HepG2 (cell line): ENCODE measurements around the gene COPS3. TPM values are rescaled to one million over a fixed set of nuclear protein-coding genes. Genes with fewer than 3 reads are reported as not detected.

Experiments
- ATF1 ChIP-seq: IDR thresholded peaks from 2 replicates; pipeline ENCODE4 v1.6.1; 2016; ENCODE audit warnings: mild to moderate bottlenecking, control low read depth
- ATF7-NPFF ChIP-seq: sonication (generic); formaldehyde crosslinking; IDR thresholded peaks from 2 replicates; pipeline ENCODE4 v1.8.1; 2023; ENCODE audit warnings: mild to moderate bottlenecking, low read depth, missing genetic modification reagents, moderate library complexity
- BCLAF1 ChIP-seq: fragments of 450-650 bp; IDR thresholded peaks from 2 replicates; pipeline ENCODE4 v1.6.1; 2017; ENCODE audit warnings: mild to moderate bottlenecking
- BORCS8-MEF2B ChIP-seq: sonication (generic); formaldehyde crosslinking; IDR thresholded peaks from 2 replicates; pipeline ENCODE4 v1.8.0; 2022; ENCODE audit warnings: mild to moderate bottlenecking, missing genetic modification reagents
- CREM ChIP-seq, 2 experiments: sonication (generic) in 1 of 2; formaldehyde crosslinking in 1 of 2; IDR thresholded peaks; 2 replicates each; pipeline versions ENCODE4 v1.4.0 to v1.6.1; 2016 to 2020; ENCODE audit warnings: antibody characterized with exemption in 1 of 2, mild to moderate bottlenecking in 1 of 2, missing genetic modification reagents in 1 of 2
- HNF1A ChIP-seq, 2 experiments: sonication (generic) in 1 of 2; formaldehyde crosslinking in 1 of 2; IDR thresholded peaks; 2 replicates each; pipeline versions ENCODE4 v1.4.0 to v1.6.1; 2016 to 2020; ENCODE audit warnings: borderline replicate concordance in 1 of 2, low read depth in 1 of 2, mild to moderate bottlenecking in 1 of 2, missing genetic modification reagents in 1 of 2
- MLLT10 ChIP-seq: sonication (generic); formaldehyde crosslinking; IDR thresholded peaks from 2 replicates; pipeline ENCODE4 v1.4.0; 2020; ENCODE audit warnings: missing genetic modification reagents
- MXI1 ChIP-seq: IDR thresholded peaks from 3 replicates; pipeline ENCODE4 v1.6.1; 2012; ENCODE audit warnings: low read depth, low read length, inconsistent platforms, borderline replicate concordance
- NR2F2 ChIP-seq: IDR thresholded peaks from 2 replicates; pipeline ENCODE4 v1.6.1; 2012; ENCODE audit warnings: low read depth, inconsistent platforms, borderline replicate concordance
- PHF20 ChIP-seq: sonication (generic); formaldehyde crosslinking; IDR thresholded peaks from 2 replicates; pipeline ENCODE4 v1.5.0; 2020; ENCODE audit warnings: mild to moderate bottlenecking, missing genetic modification reagents
- POLR2A ChIP-seq, 2 experiments: IDR thresholded peaks; 2 replicates each; pipeline ENCODE4 v1.6.1; 2011; ENCODE audit warnings: low read depth in 2 of 2, low read length in 2 of 2, mild to moderate bottlenecking in 1 of 2, moderate library complexity in 1 of 2; ENCODE audit not compliant: insufficient read depth in 1 of 2
- SMAD3 ChIP-seq: sonication (generic); formaldehyde crosslinking; IDR thresholded peaks from 2 replicates; pipeline ENCODE4 v1.4.0; 2020; ENCODE audit warnings: missing genetic modification reagents
- ZNF263 ChIP-seq: sonication (generic); formaldehyde crosslinking; IDR thresholded peaks from 2 replicates; pipeline ENCODE4 v1.4.0; 2020; ENCODE audit warnings: missing genetic modification reagents
- ZNF33B ChIP-seq: sonication (generic); formaldehyde crosslinking; IDR thresholded peaks from 2 replicates; pipeline ENCODE4 v1.5.1; 2020; ENCODE audit warnings: mild to moderate bottlenecking, missing genetic modification reagents
- ZNF431 ChIP-seq: sonication (generic); formaldehyde crosslinking; IDR thresholded peaks from 2 replicates; pipeline ENCODE4 v1.9.0; 2022; ENCODE audit warnings: missing genetic modification reagents, low read depth, mild to moderate bottlenecking, borderline replicate concordance
- ZNF589 ChIP-seq: sonication (generic); formaldehyde crosslinking; conservative IDR thresholded peaks from 2 replicates; pipeline ENCODE4 v1.8.0; 2022; ENCODE audit warnings: mild to moderate bottlenecking, moderate library complexity, missing genetic modification reagents
- ZNF710 ChIP-seq: sonication (generic); formaldehyde crosslinking; IDR thresholded peaks from 2 replicates; pipeline ENCODE4 v1.5.0; 2020; ENCODE audit warnings: mild to moderate bottlenecking, missing genetic modification reagents, borderline replicate concordance
- polyA plus RNA-seq, 8 experiments: library from polyadenylated mRNA; depleted of rRNA in 3 of 8; stranded (reverse) in 7 of 8; unstranded in 1 of 8; fragments of >200 nt; fragmentation: Illumina TruSeq in 4 of 8; extraction: Trizol in 4 of 8; gene quantifications; 2 replicates each; pipeline versions ENCODE4 v1.2.1 to v1.2.3, GENCODE V29; 2011 to 2016; ENCODE audit warnings: low read depth in 4 of 8, missing spikeins in 1 of 8, mixed read lengths in 1 of 8; ENCODE audit not compliant: insufficient read depth in 1 of 8
- total RNA-seq, 5 experiments: library from RNA; depleted of rRNA; stranded (reverse); fragments of >200 nt; fragmentation: Illumina TruSeq; extraction: Trizol; gene quantifications; 2 replicates each; pipeline ENCODE4 v1.2.3, GENCODE V29; 2016; ENCODE audit warnings: low read depth in 1 of 5

COPS3 gene
- total and polyA plus RNA-seq, 2 of the 13 experiments (the other 11 are each of a cell fraction or from before 2014, with no cell fraction given) = 46.3 to 103 TPM

- TF ChIP-seq BORCS8-MEF2B (no peak; the same call in 1 of the 2 replicates), MXI1 (peak; percentile 89; the same call in 1 of the 3 replicates), ZNF589 (CRISPR knock-in tag) (no peak), HNF1A (IDR thresholded peaks at IDR 0.05; ENCODE audit: low read depth) (no peak), HNF1A (CRISPR knock-in tag; IDR thresholded peaks at IDR 0.05; ENCODE audit: borderline replicate concordance) (peak; percentile 28; the same call in 1 of the 2 replicates), ZNF431 (0 out of 2 replicates have a peak, but pooled peaks have one; percentile 62), ZNF263 (CRISPR knock-in tag) (peak; percentile 63; the same call in 1 of the 2 replicates), SMAD3 (CRISPR knock-in tag) (no peak), MLLT10 (CRISPR knock-in tag) (no peak), PHF20 (CRISPR knock-in tag) (peak; percentile 79), POLR2A (IDR thresholded peaks at IDR 0.05; ENCODE audit: insufficient read depth in 1 of 2, low read depth in 2 of 2, low read length in 2 of 2) (peak; percentile 83 to 85), ZNF710 (CRISPR knock-in tag) (peak; percentile 84; the same call in 1 of the 2 replicates), NR2F2 (no peak), ZNF33B (0 out of 2 replicates have a peak, but pooled peaks have one; percentile 55), ATF1 (CRISPR knock-in tag) (peak; percentile 83), ATF7-NPFF (CRISPR knock-in tag) (peak; percentile 70; the same call in 1 of the 2 replicates), BCLAF1 (no peak), CREM (IDR thresholded peaks at IDR 0.05) (peak; percentile 84), CREM (CRISPR knock-in tag; IDR thresholded peaks at IDR 0.05) (peak; percentile 15; the same call in 1 of the 2 replicates)
Measured at GRCh38 chr17:17280613-17281549, at the start of gene COPS3 (continued).
